NT2/D1 (cell line): ENCODE data around the gene WWP2.

Experiments
- SUZ12 ChIP-seq: IDR thresholded peaks from 2 replicates; pipeline ENCODE4 v1.6.1; 2011; ENCODE audit not compliant: insufficient read length, insufficient read depth; ENCODE audit errors: extremely low read depth
- YY1 ChIP-seq: IDR thresholded peaks from 2 replicates; pipeline ENCODE4 v1.6.1; 2011; ENCODE audit not compliant: insufficient read length, insufficient read depth
- ZNF274 ChIP-seq: IDR thresholded peaks from 2 replicates; pipeline ENCODE4 v1.6.1; 2011; ENCODE audit warnings: mild to moderate bottlenecking, low read depth, low read length

- TF ChIP-seq ZNF274 (no peak), YY1 (no peak), SUZ12 (no peak)
Observed at GRCh38 chr16:69727916-69728270, 34.2 kb upstream of the WWP2 start.
